Type B pancreatic cell (in vitro differentiated cells): ENCODE data around the gene PSMB7. TPM values are rescaled to one million over a fixed set of nuclear protein-coding genes. Genes with fewer than 3 reads are reported as not detected.

ENCODE experiments used
- DNase-seq: peaks from one replicate; pipeline ENCODE4 v3.0.0; 2021; ENCODE audit warnings: mixed read lengths; ENCODE audit not compliant: unreplicated experiment; ENCODE audit errors: extremely low spot score
- H3K27ac Mint-ChIP-seq: 2 replicates; pipeline ENCODE4 v1.8.0; 2021; ENCODE audit warnings: mild to moderate bottlenecking, mixed read lengths
- H3K27me3 Mint-ChIP-seq: 2 replicates; pipeline ENCODE4 v1.8.0; 2021; ENCODE audit warnings: mixed read lengths
- H3K36me3 Mint-ChIP-seq: 2 replicates; pipeline ENCODE4 v1.8.0; 2021; ENCODE audit warnings: mixed read lengths
- H3K4me1 Mint-ChIP-seq: one replicate; pipeline ENCODE4 v1.8.0; 2021; ENCODE audit warnings: mixed read lengths; ENCODE audit not compliant: unreplicated experiment
- H3K4me3 Mint-ChIP-seq: 2 replicates; pipeline ENCODE4 v1.8.0; 2021; ENCODE audit warnings: mild to moderate bottlenecking, mixed read lengths
- H3K9me3 Mint-ChIP-seq: 2 replicates; pipeline ENCODE4 v1.8.0; 2021; ENCODE audit warnings: mixed read lengths
- total RNA-seq: library from RNA; stranded (reverse); gene quantifications from 2 replicates; pipeline ENCODE4 v1.2.1, GENCODE V29; 2021; ENCODE audit warnings: low replicate concordance
- TF ChIP-seq, protein P1 (sequence below): fragments of 200-600 bp; sonication (generic); conservative IDR thresholded peaks from 2 replicates; pipeline ENCODE4 v1.5.0; 2021; ENCODE audit warnings: antibody characterized with exemption, mild to moderate bottlenecking

Gene PSMB7
- total RNA-seq, 1 donor from 2014 or later, result 168 TPM

DNA sequence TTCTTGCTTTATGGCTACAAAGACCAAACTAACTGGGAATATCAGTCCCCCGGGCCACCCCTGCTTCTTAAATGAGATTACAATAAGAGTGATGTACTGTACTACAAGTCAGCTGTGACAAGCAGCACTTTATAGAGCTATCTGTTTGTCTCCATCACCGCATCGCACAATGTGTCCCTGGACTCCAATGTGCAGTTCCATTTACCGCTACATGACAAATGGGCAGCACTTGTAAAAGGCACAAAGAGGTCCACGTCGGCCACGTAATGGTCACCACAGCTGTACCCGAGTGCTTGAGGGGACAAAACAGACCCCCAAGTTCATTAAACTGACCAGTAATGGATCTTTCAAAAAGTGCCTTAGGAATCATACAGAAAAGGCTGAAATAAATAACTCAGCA lies 54.1 kb downstream of the PSMB7 start:
- H3K4me1 Mint-ChIP-seq, result peaks cover 11% of the 10 kb centered on the region
- peak; percentile 37 for DNase-seq
- H3K36me3 Mint-ChIP-seq, result peaks cover 9% of the 10 kb centered on the region
- no peak overlapping the region for H3K27ac Mint-ChIP-seq
- TF ChIP-seq, protein P1, sequence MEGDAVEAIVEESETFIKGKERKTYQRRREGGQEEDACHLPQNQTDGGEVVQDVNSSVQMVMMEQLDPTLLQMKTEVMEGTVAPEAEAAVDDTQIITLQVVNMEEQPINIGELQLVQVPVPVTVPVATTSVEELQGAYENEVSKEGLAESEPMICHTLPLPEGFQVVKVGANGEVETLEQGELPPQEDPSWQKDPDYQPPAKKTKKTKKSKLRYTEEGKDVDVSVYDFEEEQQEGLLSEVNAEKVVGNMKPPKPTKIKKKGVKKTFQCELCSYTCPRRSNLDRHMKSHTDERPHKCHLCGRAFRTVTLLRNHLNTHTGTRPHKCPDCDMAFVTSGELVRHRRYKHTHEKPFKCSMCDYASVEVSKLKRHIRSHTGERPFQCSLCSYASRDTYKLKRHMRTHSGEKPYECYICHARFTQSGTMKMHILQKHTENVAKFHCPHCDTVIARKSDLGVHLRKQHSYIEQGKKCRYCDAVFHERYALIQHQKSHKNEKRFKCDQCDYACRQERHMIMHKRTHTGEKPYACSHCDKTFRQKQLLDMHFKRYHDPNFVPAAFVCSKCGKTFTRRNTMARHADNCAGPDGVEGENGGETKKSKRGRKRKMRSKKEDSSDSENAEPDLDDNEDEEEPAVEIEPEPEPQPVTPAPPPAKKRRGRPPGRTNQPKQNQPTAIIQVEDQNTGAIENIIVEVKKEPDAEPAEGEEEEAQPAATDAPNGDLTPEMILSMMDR, result no peak
- H3K4me3 Mint-ChIP-seq, result no peak overlapping the region
- no peaks in the 10 kb centered on the region for H3K9me3 Mint-ChIP-seq
- H3K27me3 Mint-ChIP-seq, result no peaks in the 10 kb centered on the region

DNA sequence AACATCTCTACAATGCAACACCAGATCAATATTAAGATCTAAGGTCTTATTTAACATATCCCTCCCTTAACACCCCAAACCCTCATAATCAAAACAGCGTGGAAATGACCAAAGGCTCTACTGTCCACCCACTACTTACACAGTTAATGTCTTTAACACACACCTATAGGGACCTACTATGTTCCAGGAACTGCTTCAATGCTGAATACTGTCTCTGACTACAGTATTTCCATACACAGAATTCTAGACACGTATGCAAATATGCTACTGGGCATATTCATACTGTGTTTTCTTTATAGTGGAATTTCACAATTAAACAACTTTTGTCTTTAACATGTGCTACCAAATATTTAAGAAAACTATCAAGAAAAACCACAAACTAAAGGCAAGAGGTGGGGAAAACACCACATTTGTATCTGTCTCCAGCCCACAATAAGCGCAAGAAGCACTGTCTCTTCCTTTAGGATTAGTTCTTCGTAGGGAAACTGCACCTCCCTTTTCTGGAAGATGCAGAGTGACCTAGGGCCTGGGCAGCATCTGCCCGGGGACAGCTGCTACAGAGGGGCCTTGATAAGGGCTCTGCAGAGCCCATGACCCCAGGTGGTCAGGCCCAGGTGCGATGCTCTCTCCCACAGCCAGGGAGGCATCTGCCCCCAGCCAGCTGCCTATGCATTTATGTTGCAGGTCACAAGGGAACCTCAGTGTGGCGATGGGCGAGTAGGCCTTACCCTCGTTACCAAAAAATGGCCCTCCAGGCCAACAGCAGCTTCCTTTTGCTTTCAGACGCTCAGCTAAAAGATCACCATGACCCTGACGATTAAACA lies 55.2 kb downstream of the PSMB7 start:
- H3K27ac Mint-ChIP-seq, result no peak overlapping the region
- no peaks in the 10 kb centered on the region for H3K9me3 Mint-ChIP-seq
- no peak overlapping the region for H3K4me3 Mint-ChIP-seq

DNA sequence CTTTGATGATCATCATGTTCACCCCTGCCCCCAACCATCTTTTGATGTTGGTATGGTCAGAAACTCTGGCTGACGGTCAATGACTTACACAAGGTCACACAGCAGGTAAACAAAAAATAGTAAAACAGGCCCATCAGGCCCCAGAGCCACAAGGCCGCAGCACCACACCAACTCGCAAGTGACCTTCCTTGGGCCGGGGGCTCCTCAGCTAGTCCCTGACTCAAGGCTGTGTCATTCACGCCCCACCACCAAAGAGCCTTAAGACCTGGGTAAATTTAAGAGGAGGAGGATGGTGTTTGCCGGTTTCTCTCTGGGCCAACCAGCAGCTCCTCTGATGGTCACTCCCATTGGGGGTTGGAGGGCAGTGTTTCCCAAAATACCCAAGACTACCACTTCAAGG lies 55.8 kb downstream of the PSMB7 start:
- no peak overlapping the region for H3K4me3 Mint-ChIP-seq
- peak; percentile 40 for DNase-seq
- no peaks in the 10 kb centered on the region for H3K9me3 Mint-ChIP-seq
- TF ChIP-seq, protein P1, result no peak
- H3K27ac Mint-ChIP-seq, result no peak overlapping the region
- H3K27me3 Mint-ChIP-seq, result no peaks in the 10 kb centered on the region
- peaks cover 5% of the 10 kb centered on the region for H3K4me1 Mint-ChIP-seq
- peaks cover 5% of the 10 kb centered on the region for H3K36me3 Mint-ChIP-seq

More for the DNA sequence above, 55.2 kb downstream of the PSMB7 start:
- H3K36me3 Mint-ChIP-seq, result peaks cover 7% of the 10 kb centered on the region
- H3K4me1 Mint-ChIP-seq, result peaks cover 8% of the 10 kb centered on the region
- H3K27me3 Mint-ChIP-seq, result no peaks in the 10 kb centered on the region
- DNase-seq, result no peak
- TF ChIP-seq, protein P1, result no peak

DNA sequence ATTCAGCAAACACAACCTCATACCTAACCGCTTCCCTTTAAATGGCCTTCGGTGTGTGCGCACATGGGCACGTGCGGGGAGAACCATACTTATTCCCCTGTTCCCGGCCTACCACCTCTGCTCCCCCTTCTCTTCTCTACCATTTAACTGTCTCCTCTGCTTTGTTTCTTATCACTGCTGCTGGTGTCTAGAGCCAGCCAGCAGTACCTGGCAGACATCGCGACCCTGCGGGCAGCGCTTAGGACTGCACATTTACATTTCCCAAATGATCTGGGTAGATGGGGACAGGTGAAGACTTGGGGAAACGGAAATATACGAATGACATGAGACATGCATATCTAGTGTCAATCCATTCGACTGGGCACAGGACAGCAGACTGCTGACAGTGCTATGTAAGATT lies 56.6 kb downstream of the PSMB7 start:
- Mint-ChIP-seq H3K27ac (no peak overlapping the region), H3K27me3 (no peaks in the 10 kb centered on the region), H3K36me3 (peaks cover 9% of the 10 kb centered on the region), H3K4me1 (peaks cover 5% of the 10 kb centered on the region), H3K4me3 (no peak overlapping the region), H3K9me3 (no peaks in the 10 kb centered on the region)
- DNase-seq, result no peak
- TF ChIP-seq, protein P1, result no peak

DNA sequence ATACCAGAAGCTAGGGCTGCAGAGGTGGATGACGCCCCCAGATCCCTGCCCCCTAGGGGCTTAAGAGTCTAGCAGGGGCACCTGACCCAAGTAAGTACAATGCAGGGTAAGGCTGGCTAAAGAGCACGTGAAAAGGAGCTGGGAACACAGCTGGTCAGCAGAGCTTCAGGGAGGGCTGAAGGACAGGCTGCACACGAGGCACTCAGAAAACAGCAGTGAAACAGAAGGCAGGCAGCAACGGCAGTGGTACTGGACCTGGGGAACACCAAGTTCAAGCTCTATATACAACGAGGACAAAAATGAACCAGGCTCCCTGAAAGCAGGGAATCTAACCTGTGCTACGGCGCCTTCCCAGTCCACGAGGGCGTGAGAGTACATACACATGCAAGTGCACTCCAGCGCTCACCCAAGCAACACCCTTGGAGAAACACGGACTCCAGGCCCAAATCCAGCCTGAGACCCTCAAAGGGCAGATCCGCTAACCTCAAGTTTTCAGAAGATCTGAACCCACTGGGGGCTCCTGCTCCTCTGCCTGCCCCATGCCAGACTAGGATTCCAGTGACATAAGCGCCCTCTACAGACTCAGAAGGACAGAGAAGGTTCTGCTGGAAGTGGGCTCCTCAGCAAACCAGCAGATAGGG lies 57.4 kb downstream of the PSMB7 start:
- peaks cover 5% of the 10 kb centered on the region for H3K4me1 Mint-ChIP-seq
- DNase-seq, result peak; percentile 34
- H3K36me3 Mint-ChIP-seq, result peaks cover 10% of the 10 kb centered on the region
- no peaks in the 10 kb centered on the region for H3K27me3 Mint-ChIP-seq
- H3K4me3 Mint-ChIP-seq, result no peak overlapping the region
- H3K27ac Mint-ChIP-seq, result no peak overlapping the region
- TF ChIP-seq, protein P1, result no peak
- H3K9me3 Mint-ChIP-seq, result no peaks in the 10 kb centered on the region
